Measurements from ENCODE around the gene CETP.
"Not testable (repeated sequence)": the region's sequence is repeated elsewhere in the genome, so short reads cannot be mapped to it uniquely, and the experiment has no call there.

The CETP gene

DNA sequence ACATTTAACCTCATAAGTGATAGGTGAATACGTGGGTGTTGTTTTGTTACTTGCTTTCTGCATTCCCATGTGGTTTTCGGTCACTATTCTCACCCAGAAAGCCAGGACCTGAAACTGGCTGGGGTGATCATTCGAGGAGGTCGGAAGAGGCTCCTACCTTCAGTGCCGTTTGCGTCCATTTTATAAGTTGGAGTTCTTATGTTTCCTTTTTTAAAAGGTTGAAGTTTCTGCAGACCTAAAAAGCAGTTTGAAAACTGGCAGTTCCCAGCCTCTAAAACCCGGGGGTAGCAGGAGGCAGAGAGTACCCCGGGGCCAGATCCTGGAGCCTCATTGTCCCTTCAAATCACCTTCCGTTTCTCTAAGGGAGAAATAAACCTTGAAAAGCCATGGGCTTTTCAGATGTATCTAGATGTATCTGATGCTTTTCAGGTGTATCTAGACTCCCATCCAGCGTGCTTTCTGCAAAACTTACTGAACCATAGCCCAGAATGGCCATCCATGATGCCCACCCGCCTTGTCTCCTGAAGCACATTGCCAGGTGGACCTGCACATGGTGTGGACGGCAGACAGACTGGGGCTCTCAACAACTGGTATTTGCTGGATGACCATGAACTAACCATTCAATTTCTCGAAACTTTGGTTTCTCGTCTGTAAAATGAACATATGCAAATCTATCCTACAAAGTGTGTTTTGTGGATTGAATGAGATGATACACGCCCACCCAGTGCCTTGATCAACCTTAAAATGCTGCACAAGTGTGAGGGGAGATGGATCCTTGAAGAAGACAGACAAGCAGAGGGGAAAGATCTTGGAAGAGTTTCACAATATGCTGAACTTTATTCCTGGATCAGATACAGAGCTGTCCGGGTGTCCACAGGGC, 28.9 kb downstream of the CETP start:
- in situ Hi-C loops (cut with HindIII; ENCODE audit: low pct_unique_long_range_greater_than_20kb, low sequenced_read_pairs), result no loop called here
- DNase-seq (ENCODE audit: low read depth in 1 of 2, low spot score in 1 of 2), result no peak
- no peak for TF ChIP-seq JUND (IDR thresholded peaks at IDR 0.05; ENCODE audit: low read depth)

- in situ Hi-C loops (cut with HindIII; ENCODE audit: low pct_unique_long_range_greater_than_20kb, low sequenced_read_pairs); DNase-seq (ENCODE audit: low read depth in 1 of 2, low spot score in 1 of 2): not testable (repeated sequence)
These were observed 30.7 kb downstream of the CETP start for GRCh38 chr16:56992431-56992830.

GRCh38 chr16:56993204-56993603, 31.5 kb downstream of the CETP start:
- in situ Hi-C loops (cut with HindIII; ENCODE audit: low pct_unique_long_range_greater_than_20kb, low sequenced_read_pairs), result no loop called here
- no peak for TF ChIP-seq JUND (IDR thresholded peaks at IDR 0.05; ENCODE audit: low read depth)
- no peak for DNase-seq (ENCODE audit: low read depth in 1 of 2, low spot score in 1 of 2)

GRCh38 chr16:56994311-56994710, 32.6 kb downstream of the CETP start:
- no peak for TF ChIP-seq JUND (IDR thresholded peaks at IDR 0.05; ENCODE audit: low read depth)
- DNase-seq (ENCODE audit: low read depth in 1 of 2, low spot score in 1 of 2), result no peak
- in situ Hi-C loops (cut with HindIII; ENCODE audit: low pct_unique_long_range_greater_than_20kb, low sequenced_read_pairs), result no loop called here

DNA sequence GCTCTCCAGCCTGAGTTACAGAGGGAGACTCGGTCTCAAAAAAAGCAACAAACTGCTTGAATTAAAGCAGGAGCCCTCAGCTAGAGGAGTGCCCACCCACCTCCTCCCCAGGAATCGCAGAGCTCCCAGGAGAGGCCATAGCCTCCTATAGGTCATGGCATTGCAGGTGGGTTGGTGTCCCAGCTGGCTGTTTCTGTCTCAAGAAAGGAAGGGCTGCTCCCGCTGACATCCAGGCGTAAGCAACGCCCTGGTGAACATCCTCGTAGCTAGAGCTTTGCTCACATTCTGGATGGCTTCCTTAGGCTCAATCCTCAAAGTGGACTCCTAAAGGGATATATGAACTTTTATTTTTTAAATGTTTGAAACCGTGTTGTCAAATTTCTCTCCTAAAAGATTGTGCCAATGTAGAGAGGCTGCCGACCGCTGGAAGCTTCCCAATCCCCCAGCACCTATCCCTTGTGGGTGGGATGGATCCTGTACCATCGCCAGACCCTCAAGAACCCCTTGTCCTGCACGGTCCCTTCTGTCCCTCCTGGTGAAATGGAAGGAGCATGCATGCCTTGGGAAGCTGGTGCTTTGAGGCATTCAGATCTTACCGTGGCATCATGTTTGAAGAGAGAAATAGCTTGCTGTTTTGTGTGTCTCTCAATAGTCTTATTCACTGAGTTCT, 33.5 kb downstream of the CETP start:
- TF ChIP-seq JUND (IDR thresholded peaks at IDR 0.05; ENCODE audit: low read depth), result no peak
- in situ Hi-C loops (cut with HindIII; ENCODE audit: low pct_unique_long_range_greater_than_20kb, low sequenced_read_pairs), result no loop called here
- no peak for DNase-seq (ENCODE audit: low read depth in 1 of 2, low spot score in 1 of 2)

DNA sequence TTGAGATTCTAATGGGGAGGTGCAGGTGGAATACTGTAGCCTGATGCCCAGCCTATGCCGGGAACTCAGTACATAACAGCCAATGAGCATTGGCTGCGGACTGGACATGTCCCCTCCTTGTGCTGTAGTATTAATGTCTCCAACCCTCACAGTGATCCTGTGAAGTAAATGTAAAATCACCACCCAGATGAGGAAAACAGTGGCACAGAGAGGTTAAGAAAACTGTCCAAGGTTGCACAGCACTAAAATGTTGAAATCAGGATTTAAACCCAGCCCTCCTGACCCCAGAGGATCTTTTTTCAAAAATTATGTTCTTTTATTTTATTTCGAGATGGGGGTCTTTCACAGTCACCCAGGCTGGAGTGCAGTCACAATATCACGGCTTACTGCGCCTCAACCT, 35.5 kb downstream of the CETP start:
- no peak for TF ChIP-seq JUND (IDR thresholded peaks at IDR 0.05; ENCODE audit: low read depth)
- in situ Hi-C loops (cut with HindIII; ENCODE audit: low pct_unique_long_range_greater_than_20kb, low sequenced_read_pairs), result no loop called here
- no peak for DNase-seq (ENCODE audit: low read depth in 1 of 2, low spot score in 1 of 2)

DNA sequence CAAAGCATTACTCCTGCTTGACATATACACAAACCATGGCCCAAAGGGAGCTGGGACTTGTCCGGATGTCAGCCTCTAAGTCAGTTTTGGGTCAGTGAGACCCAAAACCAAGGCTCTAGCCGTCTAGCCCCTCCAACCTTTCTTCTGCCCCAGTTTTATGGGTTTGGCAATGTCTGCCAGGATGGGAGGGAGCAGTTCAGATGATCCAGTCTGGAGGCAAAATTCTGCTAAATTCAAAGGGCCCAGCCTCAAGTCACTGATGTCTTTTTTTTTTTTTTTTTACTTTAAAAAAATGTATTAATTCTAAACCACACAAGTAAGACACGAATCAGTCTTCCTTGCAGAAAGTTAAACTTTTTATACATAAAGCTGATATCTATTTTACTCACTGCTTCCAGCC, 36.2 kb downstream of the CETP start:
- TF ChIP-seq JUND (IDR thresholded peaks at IDR 0.05; ENCODE audit: low read depth), result no peak
- DNase-seq (ENCODE audit: low read depth in 1 of 2, low spot score in 1 of 2), result no peak
- in situ Hi-C loops (cut with HindIII; ENCODE audit: low pct_unique_long_range_greater_than_20kb, low sequenced_read_pairs), result no loop called here

- DNase-seq (ENCODE audit: low read depth in 1 of 2, low spot score in 1 of 2), result no peak
- TF ChIP-seq JUND (IDR thresholded peaks at IDR 0.05; ENCODE audit: low read depth), result no peak
- in situ Hi-C loops (cut with HindIII; ENCODE audit: low pct_unique_long_range_greater_than_20kb, low sequenced_read_pairs), result no loop called here
These were observed 36.6 kb downstream of the CETP start for GRCh38 chr16:56998352-56998751.

DNA sequence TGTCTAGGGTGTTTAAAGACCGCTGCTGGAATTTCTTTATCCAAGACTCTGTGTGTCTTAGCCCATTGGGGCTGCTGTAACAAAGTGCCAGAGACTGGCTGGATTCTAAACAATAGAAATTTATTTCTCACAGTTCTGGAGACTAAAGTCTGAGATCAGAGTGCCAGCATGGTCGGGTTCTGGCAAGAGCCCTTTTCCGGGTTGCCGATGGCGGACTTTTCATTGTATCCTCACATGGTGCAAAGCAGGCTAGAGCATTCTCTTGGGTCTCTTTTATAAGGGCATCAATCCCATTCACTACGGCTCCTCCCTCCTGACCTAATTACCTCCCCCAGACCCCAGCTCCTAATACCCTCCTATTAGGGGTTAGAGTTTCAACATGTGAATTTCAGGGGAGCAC, 37.1 kb downstream of the CETP start:
- no peak for TF ChIP-seq JUND (IDR thresholded peaks at IDR 0.05; ENCODE audit: low read depth)
- no peak for DNase-seq (ENCODE audit: low read depth in 1 of 2, low spot score in 1 of 2)
- in situ Hi-C loops (cut with HindIII; ENCODE audit: low pct_unique_long_range_greater_than_20kb, low sequenced_read_pairs), result no loop called here

GRCh38 chr16:56999409-57000270, 37.9 kb downstream of the CETP start:
- in situ Hi-C loops (cut with HindIII; ENCODE audit: low pct_unique_long_range_greater_than_20kb, low sequenced_read_pairs), result no loop called here
- no peak for TF ChIP-seq JUND (IDR thresholded peaks at IDR 0.05; ENCODE audit: low read depth)
- no peak for DNase-seq (ENCODE audit: low read depth in 1 of 2, low spot score in 1 of 2)

GRCh38 chr16:57000271-57001025, 38.7 kb downstream of the CETP start:
- no peak for DNase-seq (ENCODE audit: low read depth in 1 of 2, low spot score in 1 of 2)
- in situ Hi-C loops (cut with HindIII; ENCODE audit: low pct_unique_long_range_greater_than_20kb, low sequenced_read_pairs), result no loop called here
- TF ChIP-seq JUND (IDR thresholded peaks at IDR 0.05; ENCODE audit: low read depth), result no peak

DNA sequence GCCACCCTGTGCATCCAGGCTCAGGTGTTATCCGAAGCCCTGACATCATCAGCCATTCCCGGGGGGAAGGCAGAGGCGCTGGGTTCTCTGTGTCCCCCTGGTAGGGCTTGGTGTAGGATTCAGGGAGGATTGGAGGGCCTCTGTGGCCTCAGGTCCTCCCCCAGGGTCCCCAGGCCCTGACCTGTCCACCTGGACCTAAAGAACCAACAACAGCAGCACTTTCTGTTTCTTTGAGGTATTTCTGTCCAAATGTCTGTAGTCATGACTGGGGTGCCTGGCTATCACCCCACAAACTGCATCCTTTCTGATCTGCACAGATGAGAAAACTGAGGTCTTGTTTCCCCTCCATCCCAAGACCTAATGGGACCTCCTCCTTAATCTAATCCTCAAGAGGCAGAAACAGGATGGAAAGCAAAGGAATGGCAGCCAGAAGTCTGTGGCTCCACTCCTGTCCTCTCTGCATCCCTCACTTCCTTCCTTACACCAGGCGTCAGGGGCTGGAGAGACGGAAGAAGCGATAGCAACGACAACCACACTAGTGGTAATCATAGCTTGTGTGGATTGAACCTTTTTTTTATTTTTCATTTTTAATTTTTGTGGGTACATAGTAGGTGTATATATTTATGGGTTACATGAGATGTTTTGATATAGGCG, 39.4 kb downstream of the CETP start:
- in situ Hi-C loops (cut with HindIII; ENCODE audit: low pct_unique_long_range_greater_than_20kb, low sequenced_read_pairs), result no loop called here
- no peak for DNase-seq (ENCODE audit: low read depth in 1 of 2, low spot score in 1 of 2)
- no peak for TF ChIP-seq JUND (IDR thresholded peaks at IDR 0.05; ENCODE audit: low read depth)
